ENCODE data around the gene IFT43. TPM values are rescaled to one million over a fixed set of nuclear protein-coding genes. Genes with fewer than 3 reads are reported as not detected.

Gene IFT43
- total RNA-seq, 1 experiment from 2014 or later: 24.2 TPM

GRCh38 chr14:76123426-76124225, 138.1 kb downstream of the IFT43 start:
- Histone ChIP-seq H3K9me2 (ENCODE audit: insufficient read depth) (no peaks in the 10 kb centered on the region), H3K79me2 (ENCODE audit: insufficient read depth, low read length) (no peaks in the 10 kb centered on the region), H3K27ac (ENCODE audit: low read depth, low read length) (no peak overlapping the region), H3K9me3 (ENCODE audit: control insufficient read depth in 1 of 2, insufficient read depth in 1 of 2, low read depth in 1 of 2, low read length in 2 of 2) (no peaks in the 10 kb centered on the region), H3K4me3 (replicated peaks in 1 of 2; ENCODE audit: low read depth in 1 of 2, low read length in 2 of 2) (no peak overlapping the region), H2AFZ (ENCODE audit: low read depth, low read length, poor library complexity, severe bottlenecking) (no peak overlapping the region), H4K20me1 (ENCODE audit: insufficient read depth) (no peaks in the 10 kb centered on the region), H3K4me2 (ENCODE audit: low read length) (no peak overlapping the region), H3K4me1 (ENCODE audit: control insufficient read depth in 1 of 2, insufficient read depth in 2 of 2, low read length in 2 of 2) (no peaks in the 10 kb centered on the region), H3K9ac (ENCODE audit: low read length) (no peak overlapping the region), H3K36me3 (ENCODE audit: control insufficient read depth in 1 of 2, insufficient read depth in 2 of 2, low read length in 2 of 2) (no peaks in the 10 kb centered on the region), H3K27me3 (ENCODE audit: insufficient read depth, low read length) (no peaks in the 10 kb centered on the region)
- RAD21 ChIA-PET (ENCODE audit: low non-redundant PET in 1 of 2, low total read pairs in 2 of 2, uncharacterized antibody in 2 of 2, unreplicated experiment in 2 of 2): no interaction called here
- TF ChIP-seq, protein P1, sequence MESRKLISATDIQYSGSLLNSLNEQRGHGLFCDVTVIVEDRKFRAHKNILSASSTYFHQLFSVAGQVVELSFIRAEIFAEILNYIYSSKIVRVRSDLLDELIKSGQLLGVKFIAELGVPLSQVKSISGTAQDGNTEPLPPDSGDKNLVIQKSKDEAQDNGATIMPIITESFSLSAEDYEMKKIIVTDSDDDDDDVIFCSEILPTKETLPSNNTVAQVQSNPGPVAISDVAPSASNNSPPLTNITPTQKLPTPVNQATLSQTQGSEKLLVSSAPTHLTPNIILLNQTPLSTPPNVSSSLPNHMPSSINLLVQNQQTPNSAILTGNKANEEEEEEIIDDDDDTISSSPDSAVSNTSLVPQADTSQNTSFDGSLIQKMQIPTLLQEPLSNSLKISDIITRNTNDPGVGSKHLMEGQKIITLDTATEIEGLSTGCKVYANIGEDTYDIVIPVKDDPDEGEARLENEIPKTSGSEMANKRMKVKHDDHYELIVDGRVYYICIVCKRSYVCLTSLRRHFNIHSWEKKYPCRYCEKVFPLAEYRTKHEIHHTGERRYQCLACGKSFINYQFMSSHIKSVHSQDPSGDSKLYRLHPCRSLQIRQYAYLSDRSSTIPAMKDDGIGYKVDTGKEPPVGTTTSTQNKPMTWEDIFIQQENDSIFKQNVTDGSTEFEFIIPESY (IDR thresholded peaks at IDR 0.05; ENCODE audit: extremely low read depth, insufficient replicate concordance, low read length): no peak
- intact Hi-C loops (cut with micrococcal nuclease): no loop called here
- CTCF ChIA-PET: no interaction called here
- DNase-seq (ENCODE audit: low read depth, low spot score) (no peak), ATAC-seq (no peak)
- no TSS peak for BruUV-seq (replicated peaks)
- POLR2A ChIA-PET: no interaction called here

DNA sequence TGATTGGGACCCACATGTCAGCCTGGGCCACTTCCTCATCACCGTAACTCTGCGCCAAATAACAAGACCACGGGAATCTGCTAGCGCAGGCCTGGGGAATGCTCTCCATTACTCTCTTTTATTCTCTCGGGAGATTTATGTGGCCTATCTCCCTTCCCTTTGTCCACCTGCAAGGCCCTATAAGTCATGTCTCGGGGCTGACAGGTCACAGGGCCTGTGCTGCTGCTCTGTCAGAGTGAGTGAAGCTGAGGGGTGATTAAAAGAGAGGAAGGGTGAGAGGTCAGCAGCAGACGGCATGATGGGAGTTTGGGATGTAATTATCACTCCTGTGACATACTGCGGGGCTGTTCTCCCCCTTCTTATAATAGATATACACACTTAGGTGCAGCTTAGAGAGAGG, 139.9 kb downstream of the IFT43 start:
- Histone ChIP-seq H3K79me2 (ENCODE audit: insufficient read depth, low read length) (no peaks in the 10 kb centered on the region), H3K4me1 (ENCODE audit: control insufficient read depth in 1 of 2, insufficient read depth in 2 of 2, low read length in 2 of 2) (no peaks in the 10 kb centered on the region), H3K4me3 (replicated peaks in 1 of 2; ENCODE audit: low read depth in 1 of 2, low read length in 2 of 2) (no peak overlapping the region), H3K4me2 (ENCODE audit: low read length) (no peak overlapping the region), H2AFZ (ENCODE audit: low read depth, low read length, poor library complexity, severe bottlenecking) (no peak overlapping the region), H3K9me3 (ENCODE audit: control insufficient read depth in 1 of 2, insufficient read depth in 1 of 2, low read depth in 1 of 2, low read length in 2 of 2) (no peaks in the 10 kb centered on the region), H3K36me3 (ENCODE audit: control insufficient read depth in 1 of 2, insufficient read depth in 2 of 2, low read length in 2 of 2) (no peaks in the 10 kb centered on the region), H3K9me2 (ENCODE audit: insufficient read depth) (no peaks in the 10 kb centered on the region), H3K27me3 (ENCODE audit: insufficient read depth, low read length) (peaks cover 7% of the 10 kb centered on the region; the same call in 1 of the 2 replicates), H3K9ac (ENCODE audit: low read length) (no peak overlapping the region), H4K20me1 (ENCODE audit: insufficient read depth) (no peaks in the 10 kb centered on the region), H3K27ac (ENCODE audit: low read depth, low read length) (no peak overlapping the region)
- DNase-seq (ENCODE audit: low read depth, low spot score) (no peak), ATAC-seq (no peak)
- TF ChIP-seq CEBPB (IDR thresholded peaks at IDR 0.05; ENCODE audit: low read depth): no peak
- TF ChIP-seq RAD21 (IDR thresholded peaks at IDR 0.05; ENCODE audit: low read depth): no peak
- no peak for TF ChIP-seq EZH2 (IDR thresholded peaks at IDR 0.05)
- TF ChIP-seq ZNF274 (IDR thresholded peaks at IDR 0.05; ENCODE audit: low read depth, low read length): no peak
- TF ChIP-seq FOSL1 (IDR thresholded peaks at IDR 0.05; ENCODE audit: low read depth): no peak
- TF ChIP-seq SRF (IDR thresholded peaks at IDR 0.05; ENCODE audit: low read depth): no peak
- TF ChIP-seq, protein P2, sequence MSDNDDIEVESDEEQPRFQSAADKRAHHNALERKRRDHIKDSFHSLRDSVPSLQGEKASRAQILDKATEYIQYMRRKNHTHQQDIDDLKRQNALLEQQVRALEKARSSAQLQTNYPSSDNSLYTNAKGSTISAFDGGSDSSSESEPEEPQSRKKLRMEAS (IDR thresholded peaks at IDR 0.05): no peak
- CTCF ChIA-PET: no interaction called here
- BruUV-seq (replicated peaks): no TSS peak
- POLR2A ChIA-PET: no interaction called here
- intact Hi-C loops (cut with micrococcal nuclease): no loop called here
- RAD21 ChIA-PET (ENCODE audit: low non-redundant PET in 1 of 2, low total read pairs in 2 of 2, uncharacterized antibody in 2 of 2, unreplicated experiment in 2 of 2): no interaction called here

Data from HCT116 (cell line).